NCI-H1048 (cell line): Measurements from ENCODE around the gene HMGCS2.
A peak's percentile ranks its signal among the peaks of the same experiment; 100 is the strongest.

ENCODE experiments used
- DNase-seq: peaks from one replicate; lab custom pipeline; 2025; lab: John Stamatoyannopoulos, UW

Gene HMGCS2

GRCh38 chr1:119762953-119763352 lies 5.8 kb downstream of the HMGCS2 start:
- DNase-seq: no peak

- no peak for DNase-seq
Measured at GRCh38 chr1:119762409-119762808, 6.3 kb downstream of the HMGCS2 start.

GRCh38 chr1:119758584-119758983 lies 10.1 kb downstream of the HMGCS2 start:
- DNase-seq: no peak

- no peak for DNase-seq
Measured at GRCh38 chr1:119752592-119752991, 16.1 kb downstream of the HMGCS2 start.

- DNase-seq: no peak
Measured at GRCh38 chr1:119748040-119748439, 20.7 kb downstream of the HMGCS2 start.

GRCh38 chr1:119747451-119747850 lies 21.3 kb downstream of the HMGCS2 start:
- DNase-seq: no peak

GRCh38 chr1:119745034-119745433 lies 23.7 kb downstream of the HMGCS2 start:
- no peak for DNase-seq

GRCh38 chr1:119744598-119744942 lies 24.1 kb downstream of the HMGCS2 start:
- DNase-seq: no peak

- peak; percentile 13 for DNase-seq
Measured at GRCh38 chr1:119743776-119744597, 24.7 kb downstream of the HMGCS2 start.

- no peak for DNase-seq
Measured at GRCh38 chr1:119743308-119743707, 25.4 kb downstream of the HMGCS2 start.

- DNase-seq: no peak
Measured at GRCh38 chr1:119742677-119743076, 26.0 kb downstream of the HMGCS2 start.

GRCh38 chr1:119742202-119742601 lies 26.5 kb downstream of the HMGCS2 start:
- DNase-seq: no peak

- no peak for DNase-seq
Measured at GRCh38 chr1:119740896-119741780, 27.6 kb downstream of the HMGCS2 start.

- DNase-seq: no peak
Measured at GRCh38 chr1:119740261-119740660, 28.4 kb downstream of the HMGCS2 start.

- no peak for DNase-seq
Measured at GRCh38 chr1:119739150-119739549, 29.6 kb downstream of the HMGCS2 start.

- no peak for DNase-seq
Measured at GRCh38 chr1:119738100-119738720, 30.5 kb downstream of the HMGCS2 start.

- no peak for DNase-seq
Measured at GRCh38 chr1:119737040-119737682, 31.5 kb downstream of the HMGCS2 start.

GRCh38 chr1:119736649-119737039 lies 32.1 kb downstream of the HMGCS2 start:
- no peak for DNase-seq

- no peak for DNase-seq
Measured at GRCh38 chr1:119735217-119735616, 33.5 kb downstream of the HMGCS2 start.

GRCh38 chr1:119733754-119734153 lies 35.0 kb downstream of the HMGCS2 start:
- DNase-seq: no peak

- DNase-seq: no peak
Measured at GRCh38 chr1:119732465-119733168, 36.1 kb downstream of the HMGCS2 start.
